ENCODE measurements around the gene ALLC.

DNA sequence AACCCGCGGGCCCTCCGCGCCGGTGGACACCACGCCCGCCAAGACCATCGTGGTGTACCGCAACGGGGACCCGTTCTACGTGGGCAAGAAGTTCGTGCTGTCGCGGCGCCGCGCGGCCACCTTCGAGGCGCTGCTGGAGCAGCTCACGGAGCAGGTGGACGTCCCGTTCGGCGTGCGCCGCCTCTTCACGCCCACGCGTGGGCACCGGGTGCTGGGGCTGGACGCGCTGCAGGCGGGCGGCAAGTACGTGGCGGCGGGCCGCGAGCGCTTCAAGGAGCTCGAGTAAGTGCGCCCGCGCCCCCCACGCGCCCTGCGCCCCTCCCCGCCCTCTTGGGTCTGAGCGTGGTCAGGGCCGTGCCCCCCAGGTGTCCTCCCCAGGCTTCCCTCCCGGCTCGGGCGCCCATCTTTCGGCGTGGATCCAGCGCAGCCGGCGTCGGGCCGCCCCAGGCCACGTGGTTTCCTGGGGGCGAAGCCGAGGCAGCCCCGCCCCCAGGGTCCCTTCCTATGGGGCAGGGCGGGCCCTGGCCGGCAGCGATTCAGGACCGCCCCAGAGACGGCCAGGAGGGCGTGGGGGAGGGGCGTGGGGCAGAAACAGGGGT, 45.9 kb downstream of the ALLC start:
- TF ChIP-seq, protein P1, sequence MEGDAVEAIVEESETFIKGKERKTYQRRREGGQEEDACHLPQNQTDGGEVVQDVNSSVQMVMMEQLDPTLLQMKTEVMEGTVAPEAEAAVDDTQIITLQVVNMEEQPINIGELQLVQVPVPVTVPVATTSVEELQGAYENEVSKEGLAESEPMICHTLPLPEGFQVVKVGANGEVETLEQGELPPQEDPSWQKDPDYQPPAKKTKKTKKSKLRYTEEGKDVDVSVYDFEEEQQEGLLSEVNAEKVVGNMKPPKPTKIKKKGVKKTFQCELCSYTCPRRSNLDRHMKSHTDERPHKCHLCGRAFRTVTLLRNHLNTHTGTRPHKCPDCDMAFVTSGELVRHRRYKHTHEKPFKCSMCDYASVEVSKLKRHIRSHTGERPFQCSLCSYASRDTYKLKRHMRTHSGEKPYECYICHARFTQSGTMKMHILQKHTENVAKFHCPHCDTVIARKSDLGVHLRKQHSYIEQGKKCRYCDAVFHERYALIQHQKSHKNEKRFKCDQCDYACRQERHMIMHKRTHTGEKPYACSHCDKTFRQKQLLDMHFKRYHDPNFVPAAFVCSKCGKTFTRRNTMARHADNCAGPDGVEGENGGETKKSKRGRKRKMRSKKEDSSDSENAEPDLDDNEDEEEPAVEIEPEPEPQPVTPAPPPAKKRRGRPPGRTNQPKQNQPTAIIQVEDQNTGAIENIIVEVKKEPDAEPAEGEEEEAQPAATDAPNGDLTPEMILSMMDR (IDR thresholded peaks at IDR 0.05), result no peak
- no peak for TF ChIP-seq POLR2A (IDR thresholded peaks at IDR 0.05)
